Endothelial cell of umbilical vein (primary cell): ENCODE measurements around the gene SPON1. TPM values are rescaled to one million over a fixed set of nuclear protein-coding genes. Genes with fewer than 3 reads are reported as not detected.

Experiments used
- BruUV-seq: library from RNA; stranded (reverse); fragments of 400-500 nt; replicated peaks from 2 replicates; lab custom pipeline; 2021; lab: Mats Ljungman, UMichigan
- CTCF ChIA-PET: fragments of 300-600, 350-600 bp; sonication (Branson Sonifier 250); formaldehyde crosslinking; loops from one replicate; lab custom pipeline; 2021; ENCODE audit warnings: antibody characterized with exemption, inconsistent platforms; lab: Charles Lee
- POLR2A ChIA-PET: fragments of 300-600, 350-600 bp; sonication (Branson Sonifier 250); formaldehyde crosslinking; loops from one replicate; lab custom pipeline; 2021; ENCODE audit warnings: antibody characterized with exemption, inconsistent platforms; lab: Charles Lee
- DNase-seq: peaks from one replicate; pipeline ENCODE4 v3.0.0-alpha.2; 2011; ENCODE audit warnings: low read depth, low spot score
- FAIRE-seq: peaks from 2 replicates; lab custom pipeline; 2011; peaks lifted over from hg19 to GRCh38; lab: Jason Lieb, UNC
- H2AFZ ChIP-seq: 2 replicates; pipeline ENCODE4 v1.6.0; 2012; ENCODE audit warnings: low read depth, low read length, control low read depth, inconsistent platforms
- H3K27ac ChIP-seq: 2 replicates; pipeline ENCODE4 v1.5.1; 2011; ENCODE audit warnings: low read depth, mild to moderate bottlenecking, control low read depth, low read length, moderate library complexity; ENCODE audit not compliant: insufficient read depth
- H3K27me3 ChIP-seq, 2 experiments: 2 replicates each; pipeline versions ENCODE4 v1.6.0 to v1.6.1; 2011; ENCODE audit warnings: low read length in 2 of 2, mixed read lengths in 1 of 2; ENCODE audit not compliant: control insufficient read depth in 2 of 2, insufficient read depth in 2 of 2
- H3K36me3 ChIP-seq, 2 experiments: 2 replicates in 1 of 2; 3 replicates in 1 of 2; pipeline ENCODE4 v1.5.1; 2011; ENCODE audit warnings: low read length in 2 of 2, mild to moderate bottlenecking in 1 of 2, moderate library complexity in 1 of 2; ENCODE audit not compliant: control insufficient read depth in 2 of 2, insufficient read depth in 2 of 2; ENCODE audit errors: extremely low read depth in 1 of 2
- H3K4me1 ChIP-seq: 3 replicates; pipeline ENCODE4 v1.5.1; 2011; ENCODE audit warnings: mild to moderate bottlenecking, low read length; ENCODE audit not compliant: control insufficient read depth, insufficient read depth; ENCODE audit errors: extremely low read depth
- H3K4me2 ChIP-seq: 2 replicates; pipeline ENCODE4 v1.6.1; 2011; ENCODE audit warnings: low read length, control low read depth, mixed read lengths; ENCODE audit not compliant: insufficient read depth
- H3K4me3 ChIP-seq, 3 experiments: fragments of 200-600 bp in 1 of 3; sonication (generic), shearing (Covaris generic) in 1 of 3; replicated peaks in 1 of 3; 2 replicates each; pipeline ENCODE4 v1.5.1; 2011 to 2016; ENCODE audit warnings: control low read depth in 3 of 3, low read length in 3 of 3, mild to moderate bottlenecking in 2 of 3, inconsistent platforms in 1 of 3, low read depth in 1 of 3, moderate library complexity in 1 of 3; ENCODE audit not compliant: insufficient read depth in 1 of 3
- H3K79me2 ChIP-seq: 2 replicates; pipeline ENCODE4 v1.6.0; 2012; ENCODE audit warnings: low read length, inconsistent platforms; ENCODE audit not compliant: control insufficient read depth, insufficient read depth
- H3K9ac ChIP-seq: replicated peaks from 2 replicates; pipeline ENCODE3; 2011; ENCODE audit warnings: low read length, control low read depth; ENCODE audit not compliant: insufficient read depth; ENCODE audit errors: extremely low read depth
- H3K9me1 ChIP-seq: replicated peaks from 3 replicates; pipeline ENCODE4 v1.6.0; 2011; ENCODE audit warnings: mild to moderate bottlenecking, low read length; ENCODE audit not compliant: control insufficient read depth, insufficient read depth; ENCODE audit errors: extremely low read depth
- H3K9me3 ChIP-seq: replicated peaks from 2 replicates; pipeline ENCODE4 v1.5.1; 2012; ENCODE audit warnings: low read length, inconsistent platforms; ENCODE audit not compliant: control insufficient read depth, insufficient read depth
- H4K20me1 ChIP-seq: replicated peaks from 2 replicates; pipeline ENCODE3; 2011; ENCODE audit warnings: mild to moderate bottlenecking, low read length; ENCODE audit not compliant: control insufficient read depth, insufficient read depth; ENCODE audit errors: extremely low read depth
- CTCF ChIP-seq, 2 donors: IDR thresholded peaks; 1 replicate in 1 of 2; 2 replicates in 1 of 2; pipeline ENCODE4 v1.5.1; 2011; ENCODE audit warnings: low read length in 2 of 2, mild to moderate bottlenecking in 2 of 2, moderate library complexity in 2 of 2, control low read depth in 1 of 2, inconsistent platforms in 1 of 2, low read depth in 1 of 2; ENCODE audit not compliant: insufficient read depth in 1 of 2; ENCODE audit errors: extremely low read depth in 1 of 2
- EZH2 ChIP-seq: IDR thresholded peaks from 2 replicates; pipeline ENCODE4 v1.6.1; 2012; ENCODE audit warnings: borderline replicate concordance, low read depth, mild to moderate bottlenecking, moderate library complexity, low read length, inconsistent platforms; ENCODE audit not compliant: severe bottlenecking
- FOS ChIP-seq: IDR thresholded peaks from 2 replicates; pipeline ENCODE4 v1.6.1; 2011; ENCODE audit warnings: mild to moderate bottlenecking, low read length, moderate library complexity, borderline replicate concordance; ENCODE audit not compliant: insufficient read depth
- GATA2 ChIP-seq: IDR thresholded peaks from 2 replicates; pipeline ENCODE4 v1.7.0; 2011; ENCODE audit warnings: low read depth, mild to moderate bottlenecking, moderate library complexity, mixed read lengths, low read length; ENCODE audit not compliant: insufficient read length, insufficient read depth
- JUN ChIP-seq: IDR thresholded peaks from 2 replicates; pipeline ENCODE4 v1.6.1; 2011; ENCODE audit warnings: borderline replicate concordance, low read depth; ENCODE audit not compliant: insufficient read length, insufficient read depth
- MAX ChIP-seq: IDR thresholded peaks from 2 replicates; pipeline ENCODE4 v1.6.1; 2011; ENCODE audit not compliant: insufficient read depth, insufficient read length
- MYC ChIP-seq: IDR thresholded peaks from one replicate; pipeline ENCODE4 v1.6.1; 2011; ENCODE audit warnings: mild to moderate bottlenecking, low read depth, low read length
- POLR2A ChIP-seq: IDR thresholded peaks from 2 replicates; pipeline ENCODE4 v1.6.1; 2012; ENCODE audit warnings: low read depth, mild to moderate bottlenecking, control low read depth, low read length
- POLR2AphosphoS5 ChIP-seq: IDR thresholded peaks from 2 replicates; pipeline ENCODE4 v1.6.1; 2012; ENCODE audit warnings: low read depth, mild to moderate bottlenecking, control low read depth, low read length, moderate library complexity; ENCODE audit not compliant: insufficient read depth
- dilution Hi-C: fragments of 300-500 bp; cut with MboI; formaldehyde crosslinking; loops from one replicate; pipeline ENCODE4 v1.15.0; 2019; ENCODE audit warnings: low sequenced_read_pairs; ENCODE audit not compliant: extremely low pct_ligation_motif_present
- intact Hi-C: fragments of 100-400 bp; cut with micrococcal nuclease; formaldehyde crosslinking; loops from one replicate; pipeline ENCODE4 v1.10.0; 2022
- polyA plus RNA-seq, 4 experiments: library from polyadenylated mRNA; depleted of rRNA in 3 of 4; stranded (reverse) in 3 of 4; unstranded in 1 of 4; fragments of >200 nt; gene quantifications; 2 replicates each; pipeline versions ENCODE4 v1.2.1 to v1.2.3, GENCODE V29; 2011 to 2012; ENCODE audit warnings: missing spikeins in 1 of 4
- total RNA-seq: library from RNA; stranded (reverse); gene quantifications from 2 replicates; pipeline ENCODE4 v1.2.3, GENCODE V29; 2021

SPON1 gene
- total and polyA plus RNA-seq, 2 donors (not counting 3 experiments of a cell fraction or from before 2014, with no cell fraction given), result 0.31 TPM; not detected in 1

DNA sequence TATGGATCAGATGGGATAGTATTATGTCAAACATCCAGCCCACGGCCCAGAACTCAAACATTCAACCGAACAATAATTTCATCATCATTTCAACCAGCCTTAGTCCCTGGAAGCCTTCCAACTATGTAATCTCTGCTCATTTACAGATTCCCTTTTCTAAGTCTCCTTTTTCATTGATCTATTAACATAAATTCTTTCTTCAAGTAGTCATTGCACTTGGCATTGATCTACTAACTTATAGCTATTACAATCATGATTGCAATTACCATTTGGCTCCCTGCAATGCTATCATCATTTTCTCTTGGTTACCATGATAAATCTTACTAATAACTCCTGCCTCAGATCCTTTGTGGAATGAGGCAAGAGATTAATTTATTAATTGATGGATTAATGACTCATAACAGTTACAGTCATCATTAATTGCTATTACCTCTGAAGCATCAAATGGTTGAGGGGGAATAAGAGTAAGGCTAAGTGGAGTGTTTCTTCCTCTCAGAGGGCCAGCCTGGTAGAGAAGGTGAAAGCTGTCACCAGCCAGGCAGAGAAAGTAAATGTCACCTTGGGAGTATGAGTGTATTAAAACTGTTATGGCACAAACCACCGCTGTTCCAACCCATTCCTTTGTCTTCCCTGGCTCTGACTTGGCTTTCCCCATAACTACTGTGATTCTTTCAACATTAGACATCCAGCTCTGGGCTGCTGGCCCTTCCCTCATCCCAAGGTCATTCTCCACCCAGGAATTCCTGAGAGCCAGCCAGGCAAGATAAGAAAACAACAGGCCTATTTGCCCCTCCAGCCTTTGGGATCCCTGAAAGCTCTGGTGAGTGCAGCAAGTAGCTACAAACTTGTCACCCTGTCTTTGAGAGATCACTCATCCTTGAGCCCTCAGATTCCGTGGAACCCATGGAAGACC is 221.8 kb downstream of the SPON1 start:
- Histone ChIP-seq H3K9ac (no peak overlapping the region), H3K79me2 (no peaks in the 10 kb centered on the region), H3K36me3 (no peaks in the 10 kb centered on the region), H2AFZ (no peak overlapping the region), H3K27me3 (peaks cover 0 to 4% of the 10 kb centered on the region in 2 experiments), H4K20me1 (no peaks in the 10 kb centered on the region), H3K4me3 (no peak overlapping the region), H3K9me1 (no peaks in the 10 kb centered on the region), H3K4me1 (no peaks in the 10 kb centered on the region), H3K9me3 (no peaks in the 10 kb centered on the region), H3K4me2 (no peak overlapping the region), H3K27ac (no peak overlapping the region)
- no TSS peak for BruUV-seq
- DNase-seq (no peak), FAIRE-seq (no peak)
- TF ChIP-seq CTCF (IDR thresholded peaks at IDR 0.05; ENCODE audit: extremely low read depth in 1 of 2, insufficient read depth in 1 of 2, low read depth in 1 of 2, low read length in 2 of 2), result no peak
- TF ChIP-seq POLR2AphosphoS5, result no peak
- no peak for TF ChIP-seq MYC
- TF ChIP-seq MAX, result no peak
- no peak for TF ChIP-seq EZH2
- no peak for TF ChIP-seq FOS
- TF ChIP-seq JUN, result no peak
- no peak for TF ChIP-seq POLR2A
- TF ChIP-seq GATA2, result no peak
- intact Hi-C loops, result no loop called here
- ChIA-PET POLR2A (no interaction called here), CTCF (interaction anchor here (1.1 kb wide), 1 partner anchor 10 kb away, joined by 3 read pairs; no protein-coding TSS in a partner anchor)
- dilution Hi-C loops, result no loop called here
